Measurements from ENCODE around the gene DCLK1. TPM values are rescaled to one million over a fixed set of nuclear protein-coding genes. Genes with fewer than 3 reads are reported as not detected.

DCLK1 gene
- total and polyA plus RNA-seq, 9 donors, result 42.0 to 109 (median 87.9) TPM

DNA sequence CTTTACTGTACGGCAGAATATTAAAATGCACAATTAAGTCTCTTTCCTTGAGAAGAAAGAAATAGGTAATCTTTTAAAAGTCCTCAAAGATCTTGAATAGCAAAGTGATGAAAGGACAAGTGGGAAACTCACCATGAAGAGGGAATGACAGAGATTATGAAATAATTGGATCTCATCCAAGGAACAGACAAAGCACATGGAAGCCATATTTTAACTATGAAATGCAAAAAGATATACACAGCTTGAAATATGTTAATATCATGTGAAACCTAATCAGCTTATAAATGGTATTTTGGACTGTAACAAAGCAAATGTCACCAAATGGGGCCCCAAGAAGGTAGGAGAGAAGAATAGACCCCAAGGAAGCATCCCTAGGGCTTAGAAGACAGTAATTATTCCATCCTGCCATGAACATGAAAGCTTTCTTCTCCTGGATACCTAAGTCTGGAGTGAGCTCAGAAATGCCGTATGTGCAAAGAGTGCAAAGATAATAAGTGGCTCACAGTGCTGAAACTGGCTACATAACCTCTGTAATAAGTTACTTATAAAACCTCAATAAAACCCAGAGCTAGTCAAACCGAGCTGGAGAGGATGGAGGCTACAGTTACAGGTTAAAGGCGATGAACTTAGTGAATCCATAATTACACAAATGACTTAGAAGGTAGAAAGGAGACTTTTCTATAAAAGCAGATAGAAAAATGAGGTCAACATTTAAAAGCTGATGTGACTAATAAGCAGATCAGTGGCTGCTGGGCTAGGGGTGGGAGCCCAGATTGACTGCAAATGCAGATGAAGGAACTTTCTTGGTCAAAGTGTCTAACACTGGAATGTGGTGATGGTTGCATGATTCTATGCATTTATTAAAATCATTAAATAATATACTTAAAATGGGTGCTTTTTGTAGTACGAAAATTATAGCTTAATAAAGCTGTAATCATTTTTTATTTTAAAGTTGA lies 34.4 kb downstream of the DCLK1 start:
- Histone ChIP-seq H3K4me1 (ENCODE audit: control insufficient read depth, insufficient read depth, low read length) (peaks cover 9% of the 10 kb centered on the region), H3K27me3 (ENCODE audit: control insufficient read depth, insufficient read depth, low read length) (no peaks in the 10 kb centered on the region), H3K36me3 (ENCODE audit: control insufficient read depth, insufficient read depth, low read length) (no peaks in the 10 kb centered on the region), H3K9me3 (replicated peaks; ENCODE audit: control insufficient read depth, low read depth, low read length) (no peaks in the 10 kb centered on the region), H3K4me3 (ENCODE audit: low read length) (no peak overlapping the region), H3K27ac (ENCODE audit: low read length) (peak overlapping the region; percentile 25)
- WGBS (ENCODE audit: insufficient coverage), result no CpG with 5 or more reads among the region's 5 CpGs
- DNase-seq, result peak; percentile 46

DNA sequence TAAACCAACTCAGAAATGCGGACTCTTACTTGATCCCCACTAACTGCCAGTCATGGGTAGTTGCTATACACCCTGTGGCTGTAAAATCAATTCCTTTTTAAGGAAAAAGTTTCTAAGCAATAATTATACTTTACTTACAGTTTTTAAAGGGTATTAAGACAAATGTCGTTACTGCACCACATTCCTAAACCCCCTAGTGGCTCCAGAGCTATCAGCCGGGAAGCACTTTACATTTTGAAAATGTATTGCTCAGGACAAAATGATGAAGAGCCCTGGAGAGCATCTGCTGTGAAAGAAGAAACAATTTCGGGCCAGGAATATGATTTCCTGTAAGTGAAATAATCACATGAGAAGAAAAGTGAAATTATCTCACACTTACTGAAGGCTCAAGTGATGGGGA lies 36.7 kb downstream of the DCLK1 start:
- H3K27me3 ChIP-seq (ENCODE audit: control insufficient read depth, insufficient read depth, low read length), result no peaks in the 10 kb centered on the region
- peaks cover 6% of the 10 kb centered on the region for H3K4me1 ChIP-seq (ENCODE audit: control insufficient read depth, insufficient read depth, low read length)
- H3K27ac ChIP-seq (ENCODE audit: low read length), result peak overlapping the region; percentile 24
- no CpG with 5 or more reads among the region's 4 CpGs for WGBS (ENCODE audit: insufficient coverage)
- H3K9me3 ChIP-seq (replicated peaks; ENCODE audit: control insufficient read depth, low read depth, low read length), result no peaks in the 10 kb centered on the region
- peaks cover 4% of the 10 kb centered on the region for H3K36me3 ChIP-seq (ENCODE audit: control insufficient read depth, insufficient read depth, low read length)
- H3K4me3 ChIP-seq (ENCODE audit: low read length), result no peak overlapping the region
- peak; percentile 31 for DNase-seq

- no peak for DNase-seq
- WGBS (ENCODE audit: insufficient coverage), result 85% methylated on average over 7 of the region's 7 CpGs
These were observed 40.6 kb downstream of the DCLK1 start for GRCh38 chr13:36090592-36090991.

GRCh38 chr13:36089130-36089647 lies 42.0 kb downstream of the DCLK1 start:
- no peaks in the 10 kb centered on the region for H3K27me3 ChIP-seq (ENCODE audit: control insufficient read depth, insufficient read depth, low read length)
- DNase-seq, result peak; percentile 81
- no peak overlapping the region for H3K4me3 ChIP-seq (ENCODE audit: low read length)
- peaks cover 9% of the 10 kb centered on the region for H3K4me1 ChIP-seq (ENCODE audit: control insufficient read depth, insufficient read depth, low read length)
- H3K27ac ChIP-seq (ENCODE audit: low read length), result peak overlapping the region; percentile 22
- H3K36me3 ChIP-seq (ENCODE audit: control insufficient read depth, insufficient read depth, low read length), result peaks cover 11% of the 10 kb centered on the region
- 59% methylated on average over 4 of the region's 7 CpGs for WGBS (ENCODE audit: insufficient coverage)
- H3K9me3 ChIP-seq (replicated peaks; ENCODE audit: control insufficient read depth, low read depth, low read length), result no peaks in the 10 kb centered on the region

More at GRCh38 chr13:36090592-36090991, 40.6 kb downstream of the DCLK1 start:
- no peak overlapping the region for H3K27ac ChIP-seq (ENCODE audit: low read length)
- H3K4me3 ChIP-seq (ENCODE audit: low read length), result no peak overlapping the region
- H3K4me1 ChIP-seq (ENCODE audit: control insufficient read depth, insufficient read depth, low read length), result peaks cover 10% of the 10 kb centered on the region
- peaks cover 11% of the 10 kb centered on the region for H3K36me3 ChIP-seq (ENCODE audit: control insufficient read depth, insufficient read depth, low read length)
- H3K27me3 ChIP-seq (ENCODE audit: control insufficient read depth, insufficient read depth, low read length), result no peaks in the 10 kb centered on the region
- no peaks in the 10 kb centered on the region for H3K9me3 ChIP-seq (replicated peaks; ENCODE audit: control insufficient read depth, low read depth, low read length)

DNA sequence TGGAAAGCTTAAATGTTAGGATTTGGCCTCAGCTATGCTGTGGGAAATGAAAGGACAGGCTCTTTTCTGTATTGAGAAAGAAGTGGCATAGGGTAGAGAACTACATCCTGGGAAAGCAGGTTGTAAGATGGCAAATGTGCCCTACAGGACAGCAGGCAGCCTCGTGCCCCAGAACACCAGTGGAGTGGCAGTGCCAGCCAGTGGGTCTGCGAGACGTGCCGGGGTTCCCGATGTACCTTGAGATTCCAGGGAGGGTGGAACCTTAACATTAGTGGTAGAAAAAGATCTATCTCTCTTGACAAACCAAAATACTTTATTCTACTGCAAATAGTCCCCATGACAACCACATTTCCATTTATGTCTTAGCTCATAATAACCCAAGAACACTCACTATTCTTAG lies 42.7 kb downstream of the DCLK1 start:
- peaks cover 11% of the 10 kb centered on the region for H3K36me3 ChIP-seq (ENCODE audit: control insufficient read depth, insufficient read depth, low read length)
- no peak overlapping the region for H3K4me3 ChIP-seq (ENCODE audit: low read length)
- 88% methylated on average over 1 of the region's 5 CpGs for WGBS (ENCODE audit: insufficient coverage)
- no peaks in the 10 kb centered on the region for H3K9me3 ChIP-seq (replicated peaks; ENCODE audit: control insufficient read depth, low read depth, low read length)
- H3K27ac ChIP-seq (ENCODE audit: low read length), result peak overlapping the region; percentile 10
- no peak for DNase-seq
- H3K4me1 ChIP-seq (ENCODE audit: control insufficient read depth, insufficient read depth, low read length), result peaks cover 9% of the 10 kb centered on the region
- no peaks in the 10 kb centered on the region for H3K27me3 ChIP-seq (ENCODE audit: control insufficient read depth, insufficient read depth, low read length)

DNA sequence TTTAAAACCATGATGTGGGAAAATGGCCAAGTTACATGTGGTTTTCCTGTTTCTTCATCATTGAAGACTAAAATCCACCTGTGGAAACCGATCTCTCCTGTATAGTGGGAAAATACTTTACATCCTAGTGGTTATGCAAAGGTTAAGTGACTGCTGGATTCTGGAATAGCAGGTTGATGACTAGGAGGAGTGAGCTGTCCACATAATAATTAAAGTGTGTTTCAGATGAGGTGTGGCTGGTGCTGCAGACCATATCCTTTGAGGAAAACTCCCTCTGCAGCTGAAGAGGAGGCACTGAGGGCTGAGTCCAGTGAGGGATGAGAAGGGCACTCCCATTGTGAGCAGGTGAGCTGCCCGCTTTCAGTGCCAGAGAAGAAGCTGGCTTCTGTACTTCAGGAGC lies 43.2 kb downstream of the DCLK1 start:
- no peak for DNase-seq
- 88% methylated on average over 1 of the region's 2 CpGs for WGBS (ENCODE audit: insufficient coverage)

GRCh38 chr13:36086117-36086516 lies 45.1 kb downstream of the DCLK1 start:
- H3K36me3 ChIP-seq (ENCODE audit: control insufficient read depth, insufficient read depth, low read length), result peaks cover 13% of the 10 kb centered on the region
- H3K4me3 ChIP-seq (ENCODE audit: low read length), result no peak overlapping the region
- no peak for DNase-seq
- H3K9me3 ChIP-seq (replicated peaks; ENCODE audit: control insufficient read depth, low read depth, low read length), result no peaks in the 10 kb centered on the region
- no peaks in the 10 kb centered on the region for H3K27me3 ChIP-seq (ENCODE audit: control insufficient read depth, insufficient read depth, low read length)
- peaks cover 9% of the 10 kb centered on the region for H3K4me1 ChIP-seq (ENCODE audit: control insufficient read depth, insufficient read depth, low read length)
- H3K27ac ChIP-seq (ENCODE audit: low read length), result no peak overlapping the region
- WGBS (ENCODE audit: insufficient coverage), result 50% methylated on average over 1 of the region's 3 CpGs

More for the DNA sequence above, 43.2 kb downstream of the DCLK1 start:
- H3K27ac ChIP-seq (ENCODE audit: low read length), result no peak overlapping the region
- H3K4me1 ChIP-seq (ENCODE audit: control insufficient read depth, insufficient read depth, low read length), result peaks cover 9% of the 10 kb centered on the region
- H3K36me3 ChIP-seq (ENCODE audit: control insufficient read depth, insufficient read depth, low read length), result peaks cover 11% of the 10 kb centered on the region
- no peaks in the 10 kb centered on the region for H3K9me3 ChIP-seq (replicated peaks; ENCODE audit: control insufficient read depth, low read depth, low read length)
- no peaks in the 10 kb centered on the region for H3K27me3 ChIP-seq (ENCODE audit: control insufficient read depth, insufficient read depth, low read length)
- H3K4me3 ChIP-seq (ENCODE audit: low read length), result no peak overlapping the region

DNA sequence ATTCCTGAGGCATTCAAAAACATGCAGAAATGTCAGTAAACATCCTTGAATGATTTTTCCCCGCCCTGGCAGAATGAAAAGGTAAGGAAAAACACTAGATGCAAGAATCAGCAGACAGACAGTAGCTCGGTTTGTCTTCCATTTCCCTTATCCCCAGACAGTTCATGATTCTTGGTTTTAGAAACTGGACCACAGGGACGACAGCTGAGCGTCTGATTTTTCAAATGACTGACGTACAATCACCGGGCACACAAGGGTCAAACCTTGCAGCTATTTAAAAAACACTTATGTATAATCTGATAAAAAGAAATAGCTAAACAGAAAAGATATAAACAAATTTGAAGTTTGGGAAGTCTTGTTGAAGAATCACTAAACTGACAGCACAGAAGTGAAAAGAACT lies 47.1 kb downstream of the DCLK1 start:
- no peak for DNase-seq
- Histone ChIP-seq H3K27ac (ENCODE audit: low read length) (no peak overlapping the region), H3K4me3 (ENCODE audit: low read length) (no peak overlapping the region), H3K36me3 (ENCODE audit: control insufficient read depth, insufficient read depth, low read length) (peaks cover 9% of the 10 kb centered on the region), H3K4me1 (ENCODE audit: control insufficient read depth, insufficient read depth, low read length) (peaks cover 2% of the 10 kb centered on the region), H3K9me3 (replicated peaks; ENCODE audit: control insufficient read depth, low read depth, low read length) (no peaks in the 10 kb centered on the region), H3K27me3 (ENCODE audit: control insufficient read depth, insufficient read depth, low read length) (no peaks in the 10 kb centered on the region)
- 71% methylated on average over 2 of the region's 6 CpGs for WGBS (ENCODE audit: insufficient coverage)

DNA sequence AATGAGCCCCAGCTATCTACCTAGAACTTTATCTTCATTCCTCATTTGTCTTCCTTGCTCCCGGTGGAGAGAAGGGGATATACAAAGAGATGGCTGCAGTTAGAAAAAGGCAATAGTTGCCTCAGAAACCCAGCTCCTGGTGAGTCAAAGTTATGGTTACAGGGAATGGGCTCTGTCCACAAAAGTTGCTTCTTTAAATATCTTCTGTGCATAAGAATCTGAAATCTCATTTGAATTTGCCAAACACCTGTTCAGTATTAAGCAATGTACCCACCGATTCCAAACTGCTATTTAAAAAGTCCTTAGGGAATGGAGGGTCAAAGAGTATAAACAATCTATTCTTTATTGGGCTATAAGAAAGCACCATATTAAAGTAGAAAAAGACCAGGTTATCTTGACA lies 48.4 kb downstream of the DCLK1 start:
- Histone ChIP-seq H3K36me3 (ENCODE audit: control insufficient read depth, insufficient read depth, low read length) (peaks cover 9% of the 10 kb centered on the region), H3K4me1 (ENCODE audit: control insufficient read depth, insufficient read depth, low read length) (no peaks in the 10 kb centered on the region), H3K27ac (ENCODE audit: low read length) (no peak overlapping the region), H3K4me3 (ENCODE audit: low read length) (no peak overlapping the region), H3K27me3 (ENCODE audit: control insufficient read depth, insufficient read depth, low read length) (no peaks in the 10 kb centered on the region), H3K9me3 (replicated peaks; ENCODE audit: control insufficient read depth, low read depth, low read length) (no peaks in the 10 kb centered on the region)
- DNase-seq, result no peak
- no CpG with 5 or more reads among the region's 2 CpGs for WGBS (ENCODE audit: insufficient coverage)

DNA sequence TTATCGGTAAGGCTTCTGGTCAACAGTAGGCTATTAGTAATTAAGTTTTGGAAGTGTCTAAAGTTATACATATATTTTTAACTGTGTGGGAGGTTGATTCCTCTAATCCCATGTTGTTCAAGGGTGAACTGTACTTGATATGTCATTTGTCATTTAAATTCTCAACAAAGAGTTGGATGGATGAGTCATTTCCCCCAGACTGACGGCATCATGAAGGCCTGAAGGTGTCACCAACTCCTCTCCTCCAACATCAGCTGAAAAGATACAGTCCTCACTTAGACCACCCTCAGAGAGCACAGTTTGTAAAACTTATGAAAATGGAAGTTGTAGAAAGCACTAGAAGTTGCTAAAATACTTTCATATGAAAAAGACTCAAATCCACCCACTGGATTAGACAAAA lies 48.8 kb downstream of the DCLK1 start:
- H3K4me1 ChIP-seq (ENCODE audit: control insufficient read depth, insufficient read depth, low read length), result no peaks in the 10 kb centered on the region
- H3K4me3 ChIP-seq (ENCODE audit: low read length), result no peak overlapping the region
- no CpG with 5 or more reads among the region's 2 CpGs for WGBS (ENCODE audit: insufficient coverage)
- no peak overlapping the region for H3K27ac ChIP-seq (ENCODE audit: low read length)
- H3K9me3 ChIP-seq (replicated peaks; ENCODE audit: control insufficient read depth, low read depth, low read length), result no peaks in the 10 kb centered on the region
- no peak for DNase-seq
- H3K36me3 ChIP-seq (ENCODE audit: control insufficient read depth, insufficient read depth, low read length), result peaks cover 5% of the 10 kb centered on the region
- no peaks in the 10 kb centered on the region for H3K27me3 ChIP-seq (ENCODE audit: control insufficient read depth, insufficient read depth, low read length)
